HG03039 (cell line): Measurements from ENCODE around the gene TMEM255B.
"Not testable (repeated sequence)": the region's sequence is repeated elsewhere in the genome, so short reads cannot be mapped to it uniquely, and the experiment has no call there.

Experiments
- ATAC-seq: cut with Tn5 transposase; IDR thresholded peaks from one replicate; pipeline ENCODE4 v1.9.1; 2021; ENCODE audit warnings: mild to moderate bottlenecking, moderate library complexity; ENCODE audit not compliant: unreplicated experiment

The TMEM255B gene

DNA sequence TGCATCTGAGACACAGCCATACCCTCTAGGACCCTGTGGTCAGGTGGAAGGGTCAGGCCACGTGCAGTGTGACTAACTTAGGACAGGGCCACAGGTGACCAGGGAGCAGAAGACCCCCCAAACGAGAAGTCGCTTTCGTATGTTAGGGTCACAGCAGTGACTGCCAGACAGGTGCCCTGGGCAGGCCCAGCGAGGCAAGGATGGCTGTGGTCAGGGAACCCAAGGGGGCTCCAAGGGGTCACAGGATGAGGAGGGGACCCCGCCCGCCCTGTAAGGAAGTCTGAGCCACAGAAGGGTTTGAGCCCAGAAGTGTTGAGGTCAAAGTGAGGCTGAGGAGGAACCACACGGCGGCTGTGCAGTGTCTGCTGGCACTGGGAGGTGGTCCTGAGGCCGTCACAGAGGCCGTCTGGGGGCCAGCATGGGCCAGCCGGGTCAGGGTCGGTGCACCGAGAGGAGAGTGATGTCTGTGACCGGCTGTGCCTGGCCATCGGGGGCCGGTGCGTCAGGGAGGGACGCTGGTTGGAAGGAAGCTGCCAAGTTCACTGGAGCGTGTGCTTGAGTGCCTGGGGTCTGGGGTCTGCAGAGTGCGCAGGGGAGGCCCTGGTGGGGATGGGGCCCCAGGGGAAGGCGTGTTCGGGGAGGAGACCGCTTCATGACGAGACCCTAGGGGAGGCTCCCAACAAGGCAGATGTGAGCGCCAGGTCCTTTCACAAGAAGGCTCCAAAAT lies 24.8 kb upstream of the TMEM255B start:
- ATAC-seq = no peak

- no peak for ATAC-seq
Observed at GRCh38 chr13:113734826-113735125, 24.2 kb upstream of the TMEM255B start.

- no peak for ATAC-seq
Observed at GRCh38 chr13:113735194-113735593, 23.8 kb upstream of the TMEM255B start.

DNA sequence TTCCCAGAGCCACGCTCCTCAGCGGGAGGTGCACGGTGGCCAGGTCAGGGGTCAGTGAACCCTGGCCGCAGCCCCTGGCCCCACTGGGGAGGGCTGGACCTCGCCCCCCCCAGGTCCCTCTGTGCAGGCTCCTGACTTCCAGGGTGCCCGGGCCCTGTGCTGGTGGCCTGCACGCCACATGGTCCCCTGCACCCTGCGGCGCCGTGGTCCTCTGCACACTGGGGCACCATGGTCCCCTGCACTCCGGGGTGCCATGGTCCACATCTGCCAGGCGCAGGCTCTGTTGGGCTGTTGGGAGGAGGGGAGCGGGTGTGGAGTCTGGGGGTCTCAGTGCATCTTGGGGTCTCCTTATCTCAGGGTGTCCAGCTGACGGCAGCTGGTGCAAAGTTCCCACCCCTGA lies 23.3 kb upstream of the TMEM255B start:
- no peak for ATAC-seq

DNA sequence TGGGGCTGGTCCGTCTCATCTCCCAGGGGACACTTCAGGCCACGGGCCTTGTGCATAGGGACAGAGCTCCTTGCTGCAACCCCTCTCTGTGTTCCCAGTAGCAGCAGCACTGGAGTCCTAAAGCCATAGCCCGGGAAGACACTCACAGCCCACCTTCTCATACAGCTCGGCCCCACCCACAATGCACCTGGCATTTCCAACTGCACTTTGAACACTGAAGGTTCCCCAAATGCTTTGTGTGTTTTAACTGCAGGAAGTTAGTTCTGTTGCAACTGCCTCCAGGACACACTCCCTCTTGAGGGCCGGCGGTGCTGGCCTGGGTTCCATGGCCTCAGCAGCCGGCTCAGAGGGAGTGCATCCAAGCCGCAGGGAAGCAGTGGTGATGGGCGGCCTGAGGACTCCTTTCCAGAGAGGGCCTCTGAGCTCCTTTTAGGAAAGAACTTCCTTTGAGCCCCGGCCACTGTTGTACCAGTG lies 22.7 kb upstream of the TMEM255B start:
- no peak for ATAC-seq

DNA sequence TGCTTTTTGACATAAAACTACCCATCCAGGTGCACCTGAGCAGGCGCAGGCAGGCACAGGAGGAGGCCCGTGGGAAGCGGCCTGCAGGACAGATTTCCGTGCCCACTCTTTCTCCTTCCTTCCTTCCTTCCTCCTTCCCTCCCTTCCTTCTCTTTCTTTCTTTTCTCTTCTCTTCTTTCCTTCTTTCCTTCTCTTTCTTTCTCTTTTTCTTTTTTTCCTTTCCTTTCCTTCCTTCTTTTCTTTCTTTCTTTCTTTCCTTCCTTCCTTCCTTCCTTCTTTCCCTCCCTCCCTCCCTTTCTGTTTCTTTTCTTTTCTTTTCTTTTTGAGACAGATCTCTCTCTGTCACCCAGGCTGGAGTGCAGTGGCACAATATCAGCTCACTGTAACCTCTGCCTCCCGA lies 21.2 kb upstream of the TMEM255B start:
- ATAC-seq = no peak

DNA sequence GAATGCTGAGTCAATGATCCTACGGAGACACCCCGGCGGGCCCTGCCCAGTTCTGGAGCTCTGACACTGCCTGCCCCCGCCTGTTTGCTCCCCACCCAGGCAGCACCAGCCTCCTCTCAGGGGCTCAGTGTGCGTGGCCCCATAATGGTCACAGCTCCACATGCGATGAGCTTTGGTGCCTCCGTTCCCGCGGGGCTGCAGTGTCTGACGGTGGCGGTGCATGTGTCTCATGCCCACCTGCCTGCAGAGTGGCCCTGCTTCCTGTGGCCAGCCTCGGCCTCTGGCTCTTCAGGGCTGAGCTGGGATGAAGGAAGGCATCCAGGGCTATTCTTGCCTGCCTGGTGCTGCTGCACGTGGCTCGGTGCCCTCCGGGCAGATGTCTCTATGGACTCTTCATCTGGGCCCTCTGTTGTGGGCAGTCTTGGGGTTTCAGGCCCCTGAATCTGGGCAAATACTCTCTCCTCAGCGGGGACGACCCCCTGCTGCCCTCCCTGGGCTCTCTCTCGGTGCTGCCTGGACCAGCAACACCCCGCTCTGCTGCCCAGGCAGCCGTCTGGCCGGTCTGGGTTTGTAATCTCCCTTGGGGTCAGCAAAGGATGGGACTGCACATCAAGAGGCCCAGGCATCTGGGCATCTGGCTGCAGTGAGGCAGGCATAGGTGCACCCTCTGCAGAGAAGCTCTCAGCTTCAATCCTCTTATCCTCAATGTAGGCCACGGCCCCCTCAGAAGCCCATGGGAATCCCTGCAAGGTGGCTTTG lies 19.3 kb upstream of the TMEM255B start:
- no peak for ATAC-seq

- ATAC-seq = no peak
Observed at GRCh38 chr13:113740286-113740556, 18.8 kb upstream of the TMEM255B start.

GRCh38 chr13:113740661-113741060 lies 18.4 kb upstream of the TMEM255B start:
- no peak for ATAC-seq

GRCh38 chr13:113741191-113741668 lies 17.8 kb upstream of the TMEM255B start:
- ATAC-seq = no peak

GRCh38 chr13:113742000-113742441 lies 17.0 kb upstream of the TMEM255B start:
- ATAC-seq = no peak

DNA sequence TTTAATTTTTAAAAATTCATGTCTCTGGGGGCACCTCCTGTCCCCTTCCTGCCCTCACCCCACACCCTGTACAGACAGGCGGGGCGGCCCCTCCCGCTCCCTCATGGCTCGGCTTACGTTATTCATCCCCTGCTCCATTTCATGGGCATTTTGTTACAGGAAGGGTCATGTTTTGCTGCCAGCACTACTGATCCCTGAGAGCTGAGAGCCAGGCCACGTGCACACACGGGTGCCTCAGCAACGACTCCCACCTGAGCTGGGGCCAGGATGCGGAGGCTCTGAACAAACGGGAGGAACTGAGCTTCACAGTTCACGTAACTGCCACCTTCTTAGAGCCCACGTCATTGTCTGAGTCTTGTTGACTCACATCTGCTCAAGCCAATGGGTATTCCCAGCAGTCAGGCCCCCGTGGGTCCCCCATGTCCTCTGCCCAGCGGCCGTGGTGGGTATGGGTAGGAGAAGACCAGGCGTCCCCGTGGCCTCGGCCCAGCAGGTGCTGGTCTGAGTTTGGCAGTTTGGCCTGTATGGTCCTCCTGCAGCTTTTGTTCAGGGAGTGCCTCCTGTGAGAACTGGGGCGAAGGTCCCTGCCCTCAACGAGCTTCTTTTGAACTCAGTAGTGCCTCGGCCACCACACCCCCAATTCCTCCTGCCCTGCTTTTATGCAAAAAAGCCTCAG lies 16.4 kb upstream of the TMEM255B start:
- no peak for ATAC-seq

DNA sequence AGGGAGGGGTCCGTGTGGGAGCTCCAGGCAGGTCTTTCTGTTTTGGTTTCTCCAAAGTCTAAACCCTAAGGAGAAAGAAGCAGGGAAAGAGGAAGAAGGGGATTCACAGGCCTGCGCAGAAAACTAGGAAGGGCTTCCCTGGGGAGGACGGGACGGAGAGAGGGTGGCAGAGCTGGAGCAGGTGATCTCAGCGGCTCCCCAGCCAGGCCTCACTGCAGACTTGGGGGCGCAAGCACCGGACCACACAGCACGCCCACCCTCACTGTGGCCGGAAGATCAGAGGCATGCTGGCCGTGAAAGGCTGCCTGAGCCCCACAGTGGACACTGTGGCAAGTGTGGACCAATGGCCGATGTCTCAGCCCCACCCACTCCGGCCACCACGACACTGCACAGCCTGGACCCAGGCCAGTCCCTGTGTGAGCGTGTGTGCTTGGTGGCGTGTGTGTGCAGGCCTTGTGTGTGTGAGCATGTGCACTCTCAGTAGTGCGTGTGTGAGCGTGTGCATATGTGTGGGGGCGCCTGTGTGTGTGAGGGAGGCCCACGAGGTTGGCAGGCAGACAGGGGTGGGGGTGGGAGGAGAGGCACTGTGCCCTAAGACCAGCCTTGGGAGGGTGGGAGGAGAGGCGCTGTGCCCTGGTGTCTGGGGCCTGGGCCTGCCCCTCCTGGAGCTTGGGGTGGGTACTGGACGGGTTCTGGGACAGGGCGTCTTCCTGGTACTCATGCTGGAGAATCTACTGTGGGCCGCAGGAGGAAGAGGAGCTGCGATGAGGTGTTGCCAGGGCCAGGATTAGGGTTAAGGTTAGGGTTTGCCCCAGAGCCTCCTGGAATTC lies 15.4 kb upstream of the TMEM255B start:
- ATAC-seq = no peak

DNA sequence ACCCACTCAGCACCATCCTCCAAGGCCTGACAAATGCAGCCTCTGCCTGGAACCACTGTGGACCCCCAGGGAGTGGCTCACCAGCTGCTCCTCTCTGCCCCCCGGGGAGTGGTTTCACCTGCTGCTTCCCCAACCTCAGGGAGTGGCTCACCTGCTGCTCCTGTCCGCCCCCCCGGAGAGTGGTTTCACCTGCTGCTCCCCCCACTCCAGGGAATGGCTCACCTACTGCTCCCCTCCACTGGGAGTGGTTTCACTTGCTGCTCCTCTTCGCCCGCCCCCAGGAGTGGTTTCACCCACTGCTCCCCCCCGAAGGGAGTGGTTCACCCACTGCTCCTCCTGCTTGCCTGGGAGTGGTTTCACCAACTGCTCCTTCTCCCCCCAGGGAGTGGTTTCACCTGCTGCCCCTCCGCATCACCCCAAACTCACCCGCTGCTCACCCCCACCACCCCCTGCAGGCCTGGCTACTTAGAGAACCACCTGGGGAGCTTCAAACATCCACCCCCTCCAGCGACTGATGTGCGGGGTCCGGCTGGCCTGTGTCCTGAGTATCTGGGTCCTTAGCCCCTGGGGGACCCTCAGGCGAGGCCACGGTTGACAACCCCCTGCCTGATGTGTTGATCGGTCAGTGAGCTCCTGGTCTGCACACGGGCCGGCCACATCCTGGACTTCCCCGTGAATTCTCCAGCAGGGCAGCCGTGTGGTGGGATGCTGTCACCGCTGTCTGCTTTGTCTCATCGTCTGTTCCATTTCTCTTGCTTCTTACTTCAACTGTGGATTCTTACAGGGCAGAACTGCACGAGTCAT lies 14.6 kb upstream of the TMEM255B start:
- no peak for ATAC-seq

- ATAC-seq = no peak
Observed at GRCh38 chr13:113745059-113745458, 14.0 kb upstream of the TMEM255B start.

GRCh38 chr13:113745500-113746142 lies 13.4 kb upstream of the TMEM255B start:
- ATAC-seq = not testable (repeated sequence)

- no peak for ATAC-seq
Observed at GRCh38 chr13:113746143-113746525, 12.9 kb upstream of the TMEM255B start.

DNA sequence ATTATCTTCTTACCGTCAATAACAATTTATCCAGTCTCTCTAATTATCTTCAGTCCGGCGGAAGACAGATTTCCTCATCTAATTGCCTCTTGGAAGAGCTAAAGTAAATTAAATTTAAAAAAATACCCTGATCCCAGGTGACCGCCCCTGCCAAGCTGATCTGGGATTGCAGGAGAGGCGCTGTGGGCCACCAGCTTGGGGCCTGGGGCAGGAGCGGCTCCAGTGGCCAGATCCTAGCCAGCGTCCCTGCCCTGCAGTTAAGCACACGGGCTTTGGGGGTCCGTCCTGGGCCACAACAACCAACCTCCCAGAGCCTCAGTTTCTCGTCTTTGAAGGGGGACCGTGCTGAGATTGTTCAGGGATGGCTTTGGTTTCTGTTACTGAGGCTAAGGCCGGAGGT lies 12.4 kb upstream of the TMEM255B start:
- ATAC-seq = no peak

DNA sequence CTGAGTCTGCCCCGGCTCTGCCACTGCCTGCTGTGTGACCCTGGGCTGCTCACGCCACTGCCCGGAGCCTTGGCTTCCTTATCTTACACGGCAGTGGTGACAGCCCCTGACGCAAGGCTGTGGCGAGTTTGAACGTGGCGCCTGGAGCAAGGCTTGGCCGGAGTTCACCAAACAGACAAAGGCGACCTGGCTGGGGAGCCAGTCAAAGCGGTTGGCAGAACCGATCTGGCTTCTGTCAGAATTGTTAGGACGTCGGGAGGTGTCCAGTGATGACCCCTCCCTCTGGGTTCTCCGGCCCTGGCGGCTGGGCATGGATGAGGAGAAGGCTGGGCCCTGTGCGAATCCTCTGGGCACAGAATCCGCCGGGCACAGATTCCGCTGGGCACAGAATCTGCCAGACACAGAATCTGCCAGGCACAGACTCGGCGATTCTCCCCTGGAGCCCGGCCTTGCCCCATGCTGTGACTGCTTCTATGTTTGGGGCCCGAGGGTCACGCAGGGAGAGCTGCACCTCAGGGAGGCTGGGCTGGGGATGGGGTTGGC lies 11.7 kb upstream of the TMEM255B start:
- ATAC-seq = no peak
